ENCODE results near the gene LFNG.
A peak's percentile ranks its signal among the peaks of the same experiment; 100 is the strongest.
"Not testable (repeated sequence)": the region's sequence is repeated elsewhere in the genome, so short reads cannot be mapped to it uniquely, and the experiment has no call there.

The LFNG gene

DNA sequence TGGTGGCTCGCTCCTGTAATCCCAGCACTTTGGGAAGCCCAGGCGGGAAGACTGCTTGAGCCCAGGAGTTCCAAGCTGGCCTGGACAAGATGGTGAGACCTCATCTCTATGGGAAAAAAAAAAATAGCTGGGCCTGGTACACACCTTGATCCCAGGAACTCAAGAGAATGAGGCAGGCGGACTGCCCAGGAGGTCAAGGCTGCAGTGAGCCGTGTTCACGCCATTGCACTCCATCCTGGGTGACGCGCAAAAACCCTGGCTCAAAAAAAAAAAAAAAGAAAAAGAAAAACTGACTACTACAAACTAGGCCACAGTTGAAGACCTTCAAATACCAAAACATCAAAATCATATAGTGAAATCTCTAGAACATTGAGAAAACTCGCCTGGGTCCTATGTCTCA lies 31.8 kb downstream of the LFNG start:
- DNase-seq = no peak

DNA sequence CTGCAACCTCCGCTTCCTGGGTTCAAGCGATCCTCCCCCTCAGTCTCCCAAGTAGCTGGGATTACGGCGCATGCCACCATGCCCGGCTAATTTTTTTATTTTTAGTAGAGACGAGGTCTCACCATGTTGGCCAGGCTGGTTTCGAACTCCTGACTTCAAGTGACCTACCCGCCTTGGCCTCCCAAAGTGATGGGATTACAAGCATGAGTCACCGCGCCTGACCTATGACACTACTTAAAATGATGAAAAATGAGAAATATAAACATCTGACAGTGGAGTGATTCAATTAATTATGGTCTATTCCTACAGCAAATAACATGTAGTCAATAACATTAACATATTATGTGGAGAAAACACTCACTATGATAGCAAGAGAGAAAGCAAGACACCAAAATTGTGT lies 33.5 kb downstream of the LFNG start:
- no peak for DNase-seq

DNA sequence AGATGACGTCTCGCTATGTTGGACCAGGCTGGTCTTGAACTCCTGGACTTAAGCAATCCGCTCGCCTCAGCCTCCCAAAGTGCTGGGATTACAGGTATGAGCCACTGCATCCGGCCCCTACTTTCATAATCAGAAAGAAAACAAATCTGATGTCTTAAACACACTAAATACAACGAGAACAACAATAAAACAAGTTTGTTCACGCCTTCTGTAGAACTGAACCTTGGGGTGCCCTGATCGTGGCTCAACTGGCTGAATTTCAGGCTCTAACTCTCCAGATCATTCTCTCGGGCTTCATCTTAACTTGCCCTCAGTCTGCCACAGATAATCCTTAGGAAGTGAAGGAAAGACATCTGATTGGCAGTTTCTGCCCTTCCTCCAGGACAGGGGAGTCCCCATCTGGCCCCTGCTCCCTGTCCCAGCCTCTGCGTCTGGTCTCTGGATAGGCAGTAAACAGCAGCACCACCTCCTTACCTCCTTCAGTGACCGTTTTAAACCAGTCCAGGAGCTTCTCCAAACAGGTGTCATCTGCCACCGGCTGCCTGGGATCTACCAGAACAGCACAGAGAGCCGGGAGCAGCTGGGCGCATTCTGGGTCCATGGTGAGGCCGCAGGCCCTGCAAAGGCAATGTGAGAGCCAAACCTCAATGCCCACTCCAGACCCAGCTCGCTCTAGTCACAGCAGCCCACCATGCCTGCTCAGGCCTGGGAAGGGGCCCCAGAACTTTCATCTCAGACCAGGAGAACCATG lies 34.4 kb downstream of the LFNG start:
- peak; percentile 32 for DNase-seq

DNA sequence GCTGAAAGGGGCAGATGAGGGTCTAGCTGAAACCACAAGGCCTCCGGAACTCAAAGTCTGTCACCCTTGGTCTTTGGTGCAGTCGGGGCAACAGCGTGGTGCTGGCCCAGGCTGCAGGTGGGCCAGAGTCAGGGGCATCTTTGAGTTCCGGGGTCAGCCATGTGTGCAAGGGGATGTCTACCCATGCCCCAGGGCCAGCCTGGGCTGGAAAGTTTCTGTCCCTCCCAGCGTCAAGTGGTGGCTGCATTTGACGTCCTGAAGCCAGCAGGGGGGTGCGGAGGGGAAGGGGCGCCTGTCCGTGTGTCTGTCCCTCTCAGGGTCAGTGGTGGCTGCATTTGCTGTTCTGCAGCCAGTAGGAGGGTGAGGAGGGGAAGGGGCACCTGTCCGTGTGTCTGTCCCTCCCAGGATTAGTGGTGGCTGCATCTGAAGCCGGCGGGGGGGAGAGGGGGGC lies 35.1 kb downstream of the LFNG start:
- no peak for DNase-seq

DNA sequence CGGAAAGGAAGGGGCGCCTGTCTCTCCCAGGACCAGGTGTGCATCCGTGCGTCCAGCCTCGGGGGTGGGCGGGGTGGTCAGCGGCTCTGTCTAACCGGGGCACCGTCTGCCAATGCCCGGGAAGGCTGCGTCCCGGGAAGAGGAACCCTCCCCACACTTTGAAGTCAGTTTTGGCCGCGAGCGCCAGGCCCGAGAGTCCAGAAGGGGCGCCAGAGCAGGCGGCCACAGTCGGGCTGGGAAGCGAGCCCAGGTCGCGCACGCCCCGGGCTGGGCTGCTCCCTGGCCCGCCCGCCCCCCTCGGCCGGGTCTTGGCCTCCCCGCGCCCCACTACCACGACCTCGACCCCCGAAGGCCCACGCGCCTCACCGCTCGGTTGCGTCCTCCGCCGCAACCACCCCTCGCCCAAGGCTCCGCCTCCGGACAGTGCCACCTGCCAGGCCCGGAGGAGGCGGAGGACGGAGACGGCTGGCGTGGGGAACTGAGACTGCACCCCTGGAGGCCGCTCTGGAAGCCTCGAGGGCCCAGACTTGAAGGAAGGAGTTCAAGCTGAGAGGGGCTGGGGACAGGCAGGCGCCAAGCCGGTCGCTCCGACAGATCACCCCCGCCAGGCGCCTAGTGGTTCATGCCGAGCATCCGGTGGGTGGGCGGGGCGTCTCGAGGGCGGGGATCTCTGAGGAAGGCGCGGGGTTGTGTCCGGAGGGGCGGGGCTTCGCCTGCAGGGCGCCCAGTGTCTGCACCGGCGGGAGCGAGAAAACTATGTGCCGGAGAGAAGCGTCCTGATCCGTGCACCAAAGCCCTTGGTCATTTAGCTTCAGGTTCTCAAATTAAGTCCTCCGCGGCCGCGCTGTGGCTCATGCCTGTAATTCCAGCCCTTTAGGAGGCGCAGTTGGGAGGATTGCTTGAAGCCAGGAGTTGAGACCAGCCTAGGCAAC lies 35.8 kb downstream of the LFNG start, which contains the start of gene BRAT1:
BRAT1 (minus strand) TSS at position 404 of the 932 bp plus-strand sequence. CDS start 1,093 bp downstream, outside the sequence.
- DNase-seq = peak; percentile 96

DNA sequence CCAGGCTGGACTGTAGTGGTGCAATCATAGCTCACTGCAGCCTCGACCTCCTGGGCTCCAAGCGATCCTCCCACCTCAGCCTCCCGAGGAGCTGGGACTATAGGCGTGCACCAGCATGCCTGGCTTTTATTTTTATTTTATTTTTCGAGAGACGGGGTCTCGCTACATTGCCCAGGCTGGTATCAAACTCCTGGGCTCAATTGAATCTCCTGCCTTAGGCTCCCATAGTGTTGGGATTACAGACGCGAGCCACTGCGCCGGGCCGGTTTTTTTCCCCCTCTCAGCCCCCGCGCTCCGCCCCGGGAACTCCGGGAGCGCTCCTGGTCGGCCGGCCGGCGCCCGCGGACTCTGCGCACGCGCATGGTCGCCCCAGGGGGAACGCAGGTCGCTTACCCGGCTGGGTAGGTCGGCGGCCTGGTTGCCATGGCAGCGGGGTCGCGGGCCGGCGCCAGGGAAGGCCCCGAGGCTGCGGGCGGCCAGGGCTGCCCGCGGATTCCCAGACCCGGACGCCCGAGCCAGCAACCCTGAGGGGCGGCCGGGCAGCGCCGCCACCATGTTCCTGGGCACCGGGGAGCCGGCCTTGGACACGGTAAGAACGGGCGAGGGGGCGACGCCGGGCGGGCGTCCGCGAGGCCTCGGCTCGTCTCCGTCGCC lies 39.2 kb downstream of the LFNG start, which contains the start of gene IQCE:
IQCE (plus strand) TSS at position 351 of the 654 bp plus-strand sequence; CDS start at position 554, 203 bp downstream.
- DNase-seq = peak; percentile 91

DNA sequence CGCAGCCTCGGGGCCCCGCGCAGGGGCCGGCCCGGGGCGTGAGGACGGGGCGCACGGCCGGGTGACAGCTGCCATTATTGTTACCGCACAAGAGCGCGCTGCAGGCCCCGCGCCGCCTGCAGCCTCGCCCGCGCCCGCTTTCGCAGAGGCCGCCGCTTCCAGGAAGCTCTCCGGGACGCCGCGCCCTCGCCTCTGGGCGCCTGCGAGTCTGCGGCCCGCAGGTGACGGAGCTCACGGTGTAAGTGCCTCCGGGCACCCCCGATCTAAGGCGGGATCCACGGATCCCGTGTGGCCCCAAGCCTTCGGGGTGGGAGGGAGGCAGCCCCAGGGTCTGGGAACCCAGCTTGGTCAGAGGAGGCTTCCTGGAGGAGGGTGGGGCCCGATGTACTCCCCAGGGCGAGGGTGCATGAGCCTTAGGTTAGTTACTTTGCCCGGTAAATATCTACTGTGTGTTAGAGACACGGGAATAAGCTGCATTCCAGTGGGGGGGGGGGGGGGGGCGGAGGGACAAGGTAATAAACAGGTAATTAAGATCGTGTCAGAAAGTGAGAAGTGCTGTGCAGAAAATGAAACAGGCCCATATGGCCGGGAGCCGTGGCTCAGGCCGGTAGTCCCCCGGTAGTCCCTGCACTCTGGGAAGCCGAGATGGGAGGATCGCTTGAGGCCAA lies 39.8 kb downstream of the LFNG start:
- DNase-seq = peak; percentile 37

DNA sequence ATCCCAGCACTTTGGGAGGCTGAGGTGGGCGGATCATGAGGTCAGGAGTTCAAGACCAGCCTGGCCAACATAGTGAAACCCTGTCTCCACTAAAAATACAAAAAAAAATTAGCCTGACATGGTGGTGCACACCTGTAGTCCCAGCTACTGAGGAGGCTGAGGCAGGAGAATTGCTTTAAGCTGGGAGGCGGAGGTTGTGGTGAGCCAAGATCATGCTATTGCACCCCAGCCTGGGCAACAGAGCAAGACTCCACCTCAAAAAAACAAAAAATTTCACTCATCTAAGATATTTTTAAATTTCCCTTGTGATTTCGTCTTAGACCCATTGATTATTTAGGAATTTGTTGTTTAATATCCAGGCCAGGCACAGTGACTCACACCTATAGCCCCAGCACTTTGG lies 44.4 kb downstream of the LFNG start:
- DNase-seq = not testable (repeated sequence)

DNA sequence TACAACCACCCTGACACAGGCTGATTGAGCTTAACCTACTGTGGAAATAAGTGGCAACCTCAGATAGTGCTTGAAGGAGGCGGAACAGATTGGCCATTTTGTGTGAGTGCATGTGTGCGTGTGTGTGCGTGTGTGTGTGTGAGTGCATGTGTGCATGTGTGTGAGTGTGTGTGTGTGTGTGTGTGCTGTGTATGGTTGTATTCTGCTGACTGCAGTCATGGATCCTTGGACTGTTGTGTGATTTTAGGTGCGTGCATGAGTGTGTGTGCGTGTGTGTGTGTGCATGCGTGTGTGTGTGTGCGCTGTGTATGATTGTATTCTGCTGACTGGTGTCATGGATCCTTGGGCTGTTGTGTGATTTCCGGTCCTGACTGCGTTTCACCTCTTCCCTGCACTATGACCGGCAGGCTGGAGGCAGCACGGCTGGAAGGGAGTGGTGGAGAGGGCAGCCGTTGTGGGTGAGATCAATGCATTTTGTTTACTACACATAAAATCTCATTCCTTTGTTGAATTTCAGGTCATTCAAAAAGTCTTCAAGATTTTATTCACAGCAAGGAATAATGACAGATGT lies 45.5 kb downstream of the LFNG start:
- no peak for DNase-seq

DNA sequence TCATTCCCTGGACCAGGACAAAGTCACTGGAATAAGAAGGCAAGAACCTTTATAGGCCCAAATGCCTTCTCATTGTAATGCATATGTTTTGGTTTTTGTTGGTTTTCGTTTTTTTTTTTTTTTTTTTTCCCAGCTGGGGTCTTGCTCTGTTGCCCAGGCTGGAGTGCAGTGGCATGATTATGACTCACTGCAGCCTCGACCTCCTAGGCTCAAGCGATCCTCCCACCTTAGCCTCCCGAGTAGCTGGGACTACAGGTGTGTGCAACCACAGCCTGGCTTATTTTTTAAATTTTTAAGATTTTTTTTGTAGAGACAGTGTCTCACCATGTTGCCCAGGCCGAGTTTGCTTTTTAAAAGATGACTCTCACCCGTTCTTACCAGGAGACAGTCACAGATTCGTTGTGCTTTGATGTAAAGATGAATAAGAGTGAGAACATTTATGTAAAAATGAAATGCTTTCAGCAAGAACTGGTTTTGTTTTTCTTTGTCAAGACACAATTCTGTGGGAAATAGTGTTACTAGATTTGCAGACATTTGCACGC lies 46.8 kb downstream of the LFNG start:
- DNase-seq = no peak

DNA sequence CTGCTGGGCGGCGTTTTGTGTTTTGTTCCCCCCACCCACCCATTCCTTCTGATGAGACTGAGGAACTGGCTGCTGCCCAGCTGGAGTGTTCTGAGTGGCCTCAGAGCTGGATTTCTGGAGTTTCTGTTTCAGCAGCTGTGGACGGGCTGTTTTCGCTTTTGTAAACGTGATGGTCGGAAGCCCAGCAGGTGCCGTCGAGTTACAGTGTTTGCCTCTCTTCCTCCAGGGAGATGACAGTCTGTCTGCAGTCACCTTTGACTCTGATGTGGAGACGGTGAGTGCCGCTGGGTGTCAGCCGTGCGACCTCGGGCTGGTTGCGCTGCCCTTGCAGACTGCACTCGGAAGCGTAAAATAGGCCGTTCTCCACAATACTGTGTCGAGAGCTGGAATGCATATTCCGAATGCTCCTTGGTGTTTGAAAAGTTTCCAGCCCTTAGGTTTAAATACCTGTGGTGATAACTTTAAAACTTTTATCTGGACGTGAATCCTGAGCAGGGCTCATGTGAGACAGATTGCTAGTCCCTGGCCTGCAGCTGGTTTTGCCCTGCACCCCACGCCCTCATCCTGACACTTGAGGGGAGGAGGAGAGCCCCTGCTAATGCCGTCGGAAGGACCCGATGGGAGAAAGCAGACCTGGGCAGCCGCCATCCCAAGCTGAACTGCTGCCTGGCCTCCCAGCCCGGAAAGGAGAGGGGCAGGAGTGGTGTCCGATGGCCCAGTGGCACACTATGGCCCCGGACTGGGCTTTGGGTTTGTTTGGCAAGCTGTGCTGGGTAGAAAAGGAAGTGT lies 47.5 kb downstream of the LFNG start:
- no peak for DNase-seq

DNA sequence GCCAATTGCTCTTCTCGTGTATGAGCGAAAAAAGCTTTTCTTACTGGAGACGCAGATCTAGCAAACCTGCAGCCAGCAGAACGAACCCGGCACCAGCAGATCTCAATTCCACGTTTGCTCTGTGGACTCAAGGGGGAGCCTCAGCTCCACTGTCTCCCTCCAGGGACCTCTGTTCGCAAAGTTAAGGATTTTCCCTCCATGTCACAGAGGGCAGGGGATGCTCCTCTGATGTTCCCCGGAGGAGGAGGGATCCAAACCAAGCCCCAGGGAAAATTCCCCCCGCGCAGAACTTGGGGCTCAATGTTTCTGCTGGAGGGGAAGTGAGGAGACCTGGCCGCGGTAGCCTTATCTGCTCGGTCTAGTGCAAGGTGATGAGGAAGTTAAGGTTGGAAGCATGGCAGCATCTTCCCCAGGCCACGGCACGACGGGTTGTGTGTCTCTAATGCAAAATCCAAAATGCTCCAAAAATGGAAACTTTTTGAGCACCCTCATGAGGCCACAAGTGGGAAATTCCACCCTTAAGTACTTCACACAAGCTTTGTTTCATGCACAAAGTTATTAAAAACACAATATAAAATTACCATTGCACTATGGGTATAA lies 48.2 kb downstream of the LFNG start:
- DNase-seq = no peak

DNA sequence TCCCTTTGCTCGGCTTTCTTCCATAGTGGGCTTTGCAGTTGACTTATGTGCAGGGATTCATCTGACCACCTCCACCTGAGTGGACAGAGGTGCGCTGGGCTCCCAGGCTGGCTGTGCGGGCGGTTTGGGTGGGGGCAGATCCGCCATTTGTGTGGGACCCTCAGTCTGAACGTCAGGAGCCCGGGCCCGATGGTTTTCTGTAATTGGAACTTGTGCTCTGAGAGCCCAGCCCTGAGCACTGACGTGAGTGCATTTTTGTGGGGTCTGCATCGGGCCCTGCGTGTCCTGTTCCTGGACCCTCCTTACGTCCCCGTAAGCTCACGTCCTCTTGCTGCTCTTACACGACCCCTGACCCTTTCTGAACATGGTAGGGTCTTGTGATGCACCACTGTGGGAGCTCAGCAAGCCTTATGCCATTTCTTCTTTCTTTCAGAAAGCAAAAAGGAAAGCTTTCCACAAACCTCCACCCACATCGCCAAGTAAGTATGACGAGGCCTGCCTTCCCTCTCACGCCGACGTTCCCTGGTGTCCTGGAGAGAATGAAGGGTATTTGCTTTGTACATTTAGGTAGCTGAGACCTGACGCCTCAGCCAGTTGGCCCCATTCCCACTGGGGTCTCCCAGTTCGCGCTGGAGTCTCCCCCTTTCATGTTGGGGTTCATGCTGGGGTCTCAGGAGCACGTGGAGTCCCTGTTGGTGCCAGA lies 49.1 kb downstream of the LFNG start:
- DNase-seq = no peak

DNA sequence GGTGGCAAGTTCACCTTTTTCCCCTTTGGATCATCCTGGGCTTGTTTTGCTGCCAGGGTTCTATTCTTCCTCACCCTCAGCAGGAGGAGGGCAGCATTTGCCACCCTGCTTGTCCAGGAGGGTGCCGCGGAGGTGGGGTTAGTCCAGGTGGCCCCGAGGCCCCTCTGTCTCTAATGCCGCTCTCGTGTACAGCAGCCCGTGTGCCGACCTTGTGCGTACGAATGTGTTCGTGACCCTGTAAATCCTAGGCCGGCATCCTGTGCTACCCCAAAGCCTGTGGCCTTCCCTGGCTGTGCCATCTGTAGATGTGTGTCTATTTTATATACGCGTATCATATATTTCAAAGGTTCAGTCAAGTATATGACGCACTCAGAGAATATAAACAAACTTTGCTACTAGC lies 49.8 kb downstream of the LFNG start:
- no peak for DNase-seq

DNA sequence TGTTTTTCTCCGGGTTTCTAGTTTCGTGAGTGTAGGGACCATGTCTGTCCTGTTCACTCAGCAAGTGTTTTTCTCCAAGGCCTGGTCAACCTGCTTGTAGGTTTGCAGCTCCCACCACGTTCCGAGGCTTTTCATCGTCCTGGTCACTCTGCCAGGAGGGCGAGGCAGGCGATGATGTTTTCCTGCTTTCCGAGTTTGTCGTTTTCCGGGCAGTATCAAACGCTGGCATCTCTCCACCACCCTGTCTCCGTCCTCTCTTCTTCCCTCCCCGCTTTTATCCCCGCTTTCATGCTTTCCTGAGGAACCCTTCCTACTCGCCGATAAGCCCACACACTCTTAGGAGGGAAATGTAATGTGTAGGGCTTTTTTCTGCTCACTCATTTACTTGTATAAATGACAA lies 50.4 kb downstream of the LFNG start:
- DNase-seq = no peak

DNA sequence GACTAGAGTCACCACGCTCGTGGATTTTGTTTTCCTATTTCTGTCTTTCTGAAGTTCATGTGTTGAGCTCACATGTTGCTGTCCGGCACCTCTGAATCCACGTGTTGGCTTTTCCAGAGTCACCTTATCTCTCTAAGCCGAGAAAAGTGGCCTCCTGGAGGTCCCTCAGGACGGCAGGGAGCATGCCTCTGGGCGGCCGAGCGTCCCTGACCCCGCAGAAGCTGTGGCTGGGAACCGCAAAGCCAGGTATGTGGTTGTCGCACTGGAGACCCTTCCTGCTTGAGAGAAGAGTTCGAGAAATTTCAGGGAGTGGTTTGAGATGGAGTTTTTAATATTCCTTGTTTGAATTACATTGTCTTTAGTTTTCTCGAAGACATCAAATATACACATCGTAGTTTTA lies 51.8 kb downstream of the LFNG start:
- DNase-seq = no peak

DNA sequence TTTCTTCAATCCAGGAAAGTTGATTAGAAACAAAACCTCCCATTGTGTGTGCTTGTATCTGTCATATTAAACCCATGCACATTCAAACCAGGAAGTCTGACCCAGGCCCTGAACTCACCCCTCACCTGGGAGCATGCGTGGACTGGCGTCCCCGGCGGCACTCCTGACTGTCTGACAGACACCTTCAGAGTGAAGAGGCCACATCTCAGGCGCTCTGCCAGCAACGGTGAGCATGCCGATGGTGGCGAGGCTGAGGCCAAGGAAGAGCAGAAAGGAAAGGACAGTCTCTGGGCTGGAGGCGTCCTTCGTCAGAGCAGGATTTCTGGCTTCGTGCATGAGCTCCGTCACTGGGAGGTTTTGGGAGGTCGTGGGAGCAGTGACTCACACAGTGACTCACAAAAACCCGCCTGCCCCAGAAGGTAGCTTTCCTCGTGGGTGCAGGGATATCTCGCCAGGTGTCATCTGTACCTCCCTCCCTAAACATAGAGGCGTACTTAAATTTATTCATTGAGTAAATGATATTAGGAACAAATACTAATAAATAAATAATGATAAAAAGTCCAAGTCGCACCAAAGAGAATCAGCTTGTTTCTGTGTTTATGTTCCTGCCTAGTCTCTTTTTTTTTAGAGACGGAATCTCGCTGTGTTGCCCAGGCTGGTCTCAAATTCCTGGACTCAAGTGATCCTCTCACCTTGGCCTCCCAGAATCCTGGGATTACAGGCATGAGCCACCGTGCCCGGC lies 52.7 kb downstream of the LFNG start:
- no peak for DNase-seq

DNA sequence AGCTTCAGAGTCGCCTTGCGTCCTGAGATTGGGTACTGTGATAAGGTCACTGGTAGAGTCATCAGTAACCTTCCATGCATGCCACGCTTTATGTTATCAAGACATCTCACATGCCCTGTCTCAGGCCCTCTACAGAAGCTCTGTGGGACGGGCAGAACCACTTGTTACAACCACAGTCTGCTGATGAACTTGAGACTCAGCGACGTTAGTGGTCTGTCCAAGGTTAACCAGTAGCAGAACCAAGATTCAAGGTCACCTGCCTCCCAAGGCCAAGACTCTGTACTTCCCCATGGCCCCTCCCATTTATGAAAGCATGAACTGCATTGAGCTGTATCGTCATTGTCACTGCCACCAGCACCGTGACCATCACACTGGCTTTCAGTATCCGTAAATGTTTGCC lies 54.2 kb downstream of the LFNG start:
- no peak for DNase-seq

DNA sequence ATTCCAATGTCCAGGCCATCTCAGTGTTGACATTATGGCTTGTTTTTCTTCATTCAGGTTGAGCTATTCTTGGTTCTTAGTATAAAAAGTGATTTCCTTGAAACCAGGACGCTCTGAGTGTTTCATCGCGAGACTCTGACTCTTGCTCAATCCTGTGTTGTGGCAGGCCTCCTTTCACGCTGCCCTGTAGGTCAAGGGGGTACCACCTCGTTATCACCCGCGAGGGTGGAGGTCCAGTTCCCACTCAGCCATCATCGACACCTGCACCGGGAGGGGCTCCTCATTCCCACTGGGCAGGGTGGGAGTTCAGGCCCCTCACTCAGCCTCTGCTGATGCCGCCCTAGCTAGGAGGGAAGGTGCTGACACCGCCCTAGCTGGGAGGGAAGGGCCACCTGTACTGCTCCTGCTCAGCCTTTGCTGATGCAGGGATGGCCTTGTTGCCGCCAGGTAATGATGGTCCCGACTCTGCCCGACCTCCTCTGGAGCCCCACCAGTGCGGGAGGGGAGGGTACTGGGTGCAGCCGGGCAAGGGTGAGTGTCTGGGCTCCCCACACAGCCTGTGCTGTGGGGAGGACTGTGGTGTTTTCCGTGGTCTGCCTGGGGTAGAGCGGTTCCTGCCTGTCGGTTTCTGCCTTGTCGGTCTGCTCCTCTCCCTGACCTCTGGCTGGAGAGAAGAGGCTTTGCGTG lies 55.6 kb downstream of the LFNG start:
- no peak for DNase-seq
